ENCODE data around the gene CNTNAP4.

CNTNAP4 gene

GRCh38 chr16:76583945-76584344 is 306.7 kb downstream of the CNTNAP4 start:
- Histone ChIP-seq H3K4me1 (ENCODE audit: insufficient read depth, insufficient read length) (no peaks in the 10 kb centered on the region), H3K36me3 (ENCODE audit: insufficient read depth, insufficient read length, low read length) (no peaks in the 10 kb centered on the region), H3K27me3 (ENCODE audit: insufficient read depth, insufficient read length) (no peaks in the 10 kb centered on the region), H3K9me3 (ENCODE audit: insufficient read depth, low read length) (no peaks in the 10 kb centered on the region), H3K9ac (ENCODE audit: insufficient read length, low read depth) (no peak overlapping the region), H3K4me3 (ENCODE audit: insufficient read length, low read depth) (no peak overlapping the region)
- TF ChIP-seq YY1 (IDR thresholded peaks at IDR 0.05; ENCODE audit: insufficient read depth, insufficient read length) = no peak
- TF ChIP-seq SUZ12 (IDR thresholded peaks at IDR 0.05; ENCODE audit: extremely low read depth, insufficient read depth, insufficient read length) = no peak
- TF ChIP-seq ZNF274 (IDR thresholded peaks at IDR 0.05; ENCODE audit: low read depth, low read length) = no peak
- no peak for DNase-seq (ENCODE audit: low read depth, low spot score)

GRCh38 chr16:76598498-76598897 is 321.3 kb downstream of the CNTNAP4 start:
- Histone ChIP-seq H3K4me3 (ENCODE audit: insufficient read length, low read depth) (no peak overlapping the region), H3K36me3 (ENCODE audit: insufficient read depth, insufficient read length, low read length) (no peaks in the 10 kb centered on the region), H3K9me3 (ENCODE audit: insufficient read depth, low read length) (no peaks in the 10 kb centered on the region), H3K4me1 (ENCODE audit: insufficient read depth, insufficient read length) (no peaks in the 10 kb centered on the region), H3K9ac (ENCODE audit: insufficient read length, low read depth) (no peak overlapping the region), H3K27me3 (ENCODE audit: insufficient read depth, insufficient read length) (no peaks in the 10 kb centered on the region)
- DNase-seq (ENCODE audit: low read depth, low spot score) = no peak
- TF ChIP-seq ZNF274 (IDR thresholded peaks at IDR 0.05; ENCODE audit: low read depth, low read length) (no peak), YY1 (IDR thresholded peaks at IDR 0.05; ENCODE audit: insufficient read depth, insufficient read length) (no peak), SUZ12 (IDR thresholded peaks at IDR 0.05; ENCODE audit: extremely low read depth, insufficient read depth, insufficient read length) (no peak)

GRCh38 chr16:76607317-76607716 is 330.1 kb downstream of the CNTNAP4 start:
- Histone ChIP-seq H3K4me1 (ENCODE audit: insufficient read depth, insufficient read length) (no peaks in the 10 kb centered on the region), H3K9ac (ENCODE audit: insufficient read length, low read depth) (no peak overlapping the region), H3K4me3 (ENCODE audit: insufficient read length, low read depth) (no peak overlapping the region), H3K36me3 (ENCODE audit: insufficient read depth, insufficient read length, low read length) (no peaks in the 10 kb centered on the region), H3K9me3 (ENCODE audit: insufficient read depth, low read length) (no peaks in the 10 kb centered on the region), H3K27me3 (ENCODE audit: insufficient read depth, insufficient read length) (no peaks in the 10 kb centered on the region)
- TF ChIP-seq ZNF274 (IDR thresholded peaks at IDR 0.05; ENCODE audit: low read depth, low read length) = no peak
- no peak for TF ChIP-seq SUZ12 (IDR thresholded peaks at IDR 0.05; ENCODE audit: extremely low read depth, insufficient read depth, insufficient read length)
- no peak for TF ChIP-seq YY1 (IDR thresholded peaks at IDR 0.05; ENCODE audit: insufficient read depth, insufficient read length)
- DNase-seq (ENCODE audit: low read depth, low spot score) = no peak

All from NT2/D1 (cell line).